Activated T-cell treated with anti-CD3 and anti-CD28 coated beads, Interleukin-2, amount 50 U/mL, for 24 hours (primary cell): ENCODE measurements around the gene RBPJ.

ENCODE experiments used
- DNase-seq: peaks from one replicate; pipeline ENCODE4 v3.0.0-alpha.2; 2020
- H3K27ac Mint-ChIP-seq: 2 replicates; pipeline ENCODE4 v1.8.0; 2020; ENCODE audit warnings: mild to moderate bottlenecking, mixed read lengths
- H3K27me3 Mint-ChIP-seq: 2 replicates; pipeline ENCODE4 v1.8.0; 2020; ENCODE audit warnings: mixed read lengths
- H3K36me3 Mint-ChIP-seq: 2 replicates; pipeline ENCODE4 v1.8.0; 2020; ENCODE audit warnings: low read depth, mixed read lengths
- H3K4me1 Mint-ChIP-seq: 2 replicates; pipeline ENCODE4 v1.8.0; 2020; ENCODE audit warnings: low read depth, mixed read lengths
- H3K4me3 Mint-ChIP-seq: 2 replicates; pipeline ENCODE4 v1.8.0; 2020; ENCODE audit warnings: mild to moderate bottlenecking, moderate library complexity, mixed read lengths
- H3K9me3 Mint-ChIP-seq: 2 replicates; pipeline ENCODE4 v1.8.0; 2020; ENCODE audit warnings: mixed read lengths

Gene RBPJ

GRCh38 chr4:26320538-26321372 is at the start of gene RBPJ:
Gene RBPJ, plus strand, starts transcription at chr4:26321014. Its CDS starts 15 bp downstream, at chr4:26321029.
- H3K9me3 Mint-ChIP-seq: peaks cover 8% of the 10 kb centered on the region
- H3K4me3 Mint-ChIP-seq: peak within 1 kb of the TSS; percentile 95
- peak within 1 kb of the TSS; percentile 100 for H3K27ac Mint-ChIP-seq
- H3K27me3 Mint-ChIP-seq: no peaks in the 10 kb centered on the region
- DNase-seq: peak; percentile 86
- peaks cover 40% of the 10 kb centered on the region for H3K36me3 Mint-ChIP-seq
- peaks cover 49% of the 10 kb centered on the region for H3K4me1 Mint-ChIP-seq

- Mint-ChIP-seq H3K27ac (no peak overlapping the region), H3K4me3 (no peak overlapping the region), H3K9me3 (no peaks in the 10 kb centered on the region), H3K4me1 (peaks cover 24% of the 10 kb centered on the region), H3K36me3 (no peaks in the 10 kb centered on the region), H3K27me3 (no peaks in the 10 kb centered on the region)
- DNase-seq: no peak
Measured at GRCh38 chr4:26271703-26272102, 49.1 kb upstream of the RBPJ start.

GRCh38 chr4:26272654-26273615 is 47.9 kb upstream of the RBPJ start:
- Mint-ChIP-seq H3K27me3 (no peaks in the 10 kb centered on the region), H3K9me3 (no peaks in the 10 kb centered on the region), H3K4me1 (peaks cover 24% of the 10 kb centered on the region), H3K4me3 (no peak overlapping the region), H3K27ac (no peak overlapping the region), H3K36me3 (no peaks in the 10 kb centered on the region)
- no peak for DNase-seq

- H3K27ac Mint-ChIP-seq: no peak overlapping the region
- H3K4me3 Mint-ChIP-seq: no peak overlapping the region
- peaks cover 23% of the 10 kb centered on the region for H3K4me1 Mint-ChIP-seq
- H3K27me3 Mint-ChIP-seq: no peaks in the 10 kb centered on the region
- no peak for DNase-seq
- no peaks in the 10 kb centered on the region for H3K9me3 Mint-ChIP-seq
- no peaks in the 10 kb centered on the region for H3K36me3 Mint-ChIP-seq
Measured at GRCh38 chr4:26273616-26273980, 47.2 kb upstream of the RBPJ start.

GRCh38 chr4:26275281-26275680 is 45.5 kb upstream of the RBPJ start:
- Mint-ChIP-seq H3K27ac (no peak overlapping the region), H3K4me1 (peaks cover 20% of the 10 kb centered on the region), H3K4me3 (no peak overlapping the region), H3K27me3 (no peaks in the 10 kb centered on the region), H3K9me3 (no peaks in the 10 kb centered on the region), H3K36me3 (no peaks in the 10 kb centered on the region)
- no peak for DNase-seq

GRCh38 chr4:26279446-26279845 is 41.4 kb upstream of the RBPJ start:
- no peaks in the 10 kb centered on the region for H3K36me3 Mint-ChIP-seq
- no peaks in the 10 kb centered on the region for H3K27me3 Mint-ChIP-seq
- no peaks in the 10 kb centered on the region for H3K9me3 Mint-ChIP-seq
- H3K4me1 Mint-ChIP-seq: no peaks in the 10 kb centered on the region
- H3K4me3 Mint-ChIP-seq: no peak overlapping the region
- no peak for DNase-seq
- H3K27ac Mint-ChIP-seq: no peak overlapping the region

GRCh38 chr4:26281881-26282280 is 38.9 kb upstream of the RBPJ start:
- Mint-ChIP-seq H3K9me3 (no peaks in the 10 kb centered on the region), H3K4me3 (no peak overlapping the region), H3K4me1 (peaks cover 3% of the 10 kb centered on the region), H3K27ac (no peak overlapping the region), H3K27me3 (no peaks in the 10 kb centered on the region), H3K36me3 (no peaks in the 10 kb centered on the region)
- DNase-seq: no peak

GRCh38 chr4:26284536-26284935 is 36.3 kb upstream of the RBPJ start:
- H3K4me1 Mint-ChIP-seq: peaks cover 14% of the 10 kb centered on the region
- H3K27me3 Mint-ChIP-seq: no peaks in the 10 kb centered on the region
- no peak overlapping the region for H3K4me3 Mint-ChIP-seq
- H3K9me3 Mint-ChIP-seq: no peaks in the 10 kb centered on the region
- no peak overlapping the region for H3K27ac Mint-ChIP-seq
- no peak for DNase-seq
- no peaks in the 10 kb centered on the region for H3K36me3 Mint-ChIP-seq

- no peaks in the 10 kb centered on the region for H3K9me3 Mint-ChIP-seq
- H3K4me3 Mint-ChIP-seq: no peak overlapping the region
- no peaks in the 10 kb centered on the region for H3K36me3 Mint-ChIP-seq
- H3K27me3 Mint-ChIP-seq: no peaks in the 10 kb centered on the region
- no peak for DNase-seq
- H3K4me1 Mint-ChIP-seq: peaks cover 14% of the 10 kb centered on the region
- H3K27ac Mint-ChIP-seq: no peak overlapping the region
Measured at GRCh38 chr4:26285272-26285671, 35.5 kb upstream of the RBPJ start.

GRCh38 chr4:26287756-26288155 is 33.1 kb upstream of the RBPJ start:
- H3K27me3 Mint-ChIP-seq: no peaks in the 10 kb centered on the region
- no peaks in the 10 kb centered on the region for H3K9me3 Mint-ChIP-seq
- H3K4me1 Mint-ChIP-seq: peaks cover 17% of the 10 kb centered on the region
- H3K36me3 Mint-ChIP-seq: no peaks in the 10 kb centered on the region
- DNase-seq: no peak
- no peak overlapping the region for H3K27ac Mint-ChIP-seq
- no peak overlapping the region for H3K4me3 Mint-ChIP-seq

GRCh38 chr4:26288355-26288909 is 32.4 kb upstream of the RBPJ start:
- Mint-ChIP-seq H3K27ac (peak overlapping the region; percentile 68), H3K4me1 (peaks cover 17% of the 10 kb centered on the region), H3K36me3 (no peaks in the 10 kb centered on the region), H3K4me3 (no peak overlapping the region), H3K27me3 (no peaks in the 10 kb centered on the region), H3K9me3 (no peaks in the 10 kb centered on the region)
- DNase-seq: no peak

GRCh38 chr4:26289401-26289800 is 31.4 kb upstream of the RBPJ start:
- no peaks in the 10 kb centered on the region for H3K9me3 Mint-ChIP-seq
- DNase-seq: no peak
- H3K27ac Mint-ChIP-seq: no peak overlapping the region
- H3K36me3 Mint-ChIP-seq: no peaks in the 10 kb centered on the region
- H3K4me3 Mint-ChIP-seq: no peak overlapping the region
- peaks cover 17% of the 10 kb centered on the region for H3K4me1 Mint-ChIP-seq
- H3K27me3 Mint-ChIP-seq: no peaks in the 10 kb centered on the region

GRCh38 chr4:26290321-26290720 is 30.5 kb upstream of the RBPJ start:
- DNase-seq: no peak
- no peak overlapping the region for H3K4me3 Mint-ChIP-seq

GRCh38 chr4:26294904-26295303 is 25.9 kb upstream of the RBPJ start:
- no peak overlapping the region for H3K27ac Mint-ChIP-seq
- no peaks in the 10 kb centered on the region for H3K27me3 Mint-ChIP-seq
- no peak for DNase-seq
- H3K4me3 Mint-ChIP-seq: no peak overlapping the region
- no peaks in the 10 kb centered on the region for H3K9me3 Mint-ChIP-seq
- peaks cover 22% of the 10 kb centered on the region for H3K4me1 Mint-ChIP-seq
- H3K36me3 Mint-ChIP-seq: no peaks in the 10 kb centered on the region

More at GRCh38 chr4:26290321-26290720, 30.5 kb upstream of the RBPJ start:
- Mint-ChIP-seq H3K9me3 (no peaks in the 10 kb centered on the region), H3K36me3 (no peaks in the 10 kb centered on the region), H3K27ac (no peak overlapping the region), H3K27me3 (no peaks in the 10 kb centered on the region), H3K4me1 (peaks cover 15% of the 10 kb centered on the region)
